ENCODE results near the gene GPR148.

GRCh38 chr2:130764821-130765115, 35.9 kb downstream of the GPR148 start:
- TF ChIP-seq CTCF (IDR thresholded peaks at IDR 0.05), result no peak
- no peak for TF ChIP-seq POLR2AphosphoS5 (IDR thresholded peaks at IDR 0.05)
- no peak for TF ChIP-seq EP300 (IDR thresholded peaks at IDR 0.05)
